Measurements from ENCODE around the gene FAM3B. TPM values are rescaled to one million over a fixed set of nuclear protein-coding genes. Genes with fewer than 3 reads are reported as not detected.
A peak's percentile ranks its signal among the peaks of the same experiment; 100 is the strongest.

The FAM3B gene
- total RNA-seq, 2 donors from 2014 or later, result 2.1 to 3.1 TPM

DNA sequence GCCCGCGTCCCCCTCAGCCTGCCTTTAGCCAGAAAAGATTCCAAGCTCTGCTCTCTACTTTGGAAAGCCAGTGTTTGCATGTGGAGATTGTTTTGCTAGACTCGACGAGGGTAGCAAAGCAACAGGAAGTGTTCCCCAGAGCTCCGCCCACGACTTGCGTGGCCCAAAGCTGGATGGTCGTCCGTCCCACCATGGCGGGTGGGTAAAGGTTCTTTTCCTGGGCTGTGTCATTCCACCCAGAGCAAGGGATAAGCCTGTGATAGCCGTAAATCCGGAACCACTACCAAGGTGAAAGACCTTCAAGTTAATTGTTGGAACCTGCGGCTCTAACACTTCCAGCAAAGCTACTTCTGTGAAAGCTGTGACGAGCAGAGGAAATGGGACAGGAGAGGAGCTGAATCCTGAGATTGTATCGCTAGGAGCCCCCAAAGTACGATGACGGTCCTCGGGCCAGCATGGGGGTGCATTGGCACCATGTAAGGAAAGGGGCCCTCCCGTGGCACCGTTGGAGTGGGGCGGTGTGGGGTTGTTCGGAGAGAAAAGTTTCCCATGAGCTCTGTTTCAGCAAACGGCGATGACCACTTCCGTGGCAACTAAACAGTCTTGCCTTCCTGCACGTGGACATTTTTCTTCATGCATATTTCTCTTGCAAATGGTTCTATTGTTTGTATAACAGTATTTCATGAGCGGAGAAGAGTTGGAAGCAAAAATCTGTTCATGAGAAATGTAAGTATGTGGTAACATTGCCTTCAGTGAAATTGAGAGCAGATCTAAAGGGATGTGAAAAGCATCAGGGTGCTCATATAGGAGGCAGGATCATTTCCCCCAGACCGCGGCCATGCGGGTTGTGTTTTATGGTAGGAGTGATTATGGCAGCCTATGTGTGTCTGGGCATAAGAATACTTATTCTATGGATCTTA, 53.6 kb downstream of the FAM3B start:
- no peak overlapping the region for H3K4me3 ChIP-seq (ENCODE audit: low read length)
- Mint-ChIP-seq H3K4me1 (peaks cover 2% of the 10 kb centered on the region), H3K27ac (no peak overlapping the region), H3K4me3 (peak overlapping the region; percentile 50), H3K36me3 (ENCODE audit: low read depth) (no peaks in the 10 kb centered on the region), H3K9me3 (no peaks in the 10 kb centered on the region), H3K27me3 (ENCODE audit: insufficient read depth) (peaks cover 5% of the 10 kb centered on the region)
- no peak overlapping the region for H3K27ac ChIP-seq (ENCODE audit: low read depth, low read length)
- peaks cover under 1% of the 10 kb centered on the region for H3K4me1 ChIP-seq (ENCODE audit: control insufficient read depth, insufficient read depth, low read length)
- 82 to 89% methylated on average over 25 to 30 of the region's 30 CpGs for WGBS, 2 experiments (ENCODE audit: insufficient coverage in 1 of 2, insufficient read length in 1 of 2)
- no peaks in the 10 kb centered on the region for H3K27me3 ChIP-seq (ENCODE audit: control insufficient read depth, insufficient read depth, low read length, poor library complexity, severe bottlenecking)
- no peak overlapping the region for H3K9ac ChIP-seq (ENCODE audit: extremely low read depth, low read length, poor library complexity, severe bottlenecking)
- no peak for DNase-seq
- TF ChIP-seq, protein P1, sequence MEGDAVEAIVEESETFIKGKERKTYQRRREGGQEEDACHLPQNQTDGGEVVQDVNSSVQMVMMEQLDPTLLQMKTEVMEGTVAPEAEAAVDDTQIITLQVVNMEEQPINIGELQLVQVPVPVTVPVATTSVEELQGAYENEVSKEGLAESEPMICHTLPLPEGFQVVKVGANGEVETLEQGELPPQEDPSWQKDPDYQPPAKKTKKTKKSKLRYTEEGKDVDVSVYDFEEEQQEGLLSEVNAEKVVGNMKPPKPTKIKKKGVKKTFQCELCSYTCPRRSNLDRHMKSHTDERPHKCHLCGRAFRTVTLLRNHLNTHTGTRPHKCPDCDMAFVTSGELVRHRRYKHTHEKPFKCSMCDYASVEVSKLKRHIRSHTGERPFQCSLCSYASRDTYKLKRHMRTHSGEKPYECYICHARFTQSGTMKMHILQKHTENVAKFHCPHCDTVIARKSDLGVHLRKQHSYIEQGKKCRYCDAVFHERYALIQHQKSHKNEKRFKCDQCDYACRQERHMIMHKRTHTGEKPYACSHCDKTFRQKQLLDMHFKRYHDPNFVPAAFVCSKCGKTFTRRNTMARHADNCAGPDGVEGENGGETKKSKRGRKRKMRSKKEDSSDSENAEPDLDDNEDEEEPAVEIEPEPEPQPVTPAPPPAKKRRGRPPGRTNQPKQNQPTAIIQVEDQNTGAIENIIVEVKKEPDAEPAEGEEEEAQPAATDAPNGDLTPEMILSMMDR (conservative IDR thresholded peaks at IDR 0.05), result no peak
- no peaks in the 10 kb centered on the region for H3K36me3 ChIP-seq (ENCODE audit: control insufficient read depth, insufficient read depth, low read length)
- H3K9me3 ChIP-seq (ENCODE audit: control insufficient read depth, low read length), result no peaks in the 10 kb centered on the region

DNA sequence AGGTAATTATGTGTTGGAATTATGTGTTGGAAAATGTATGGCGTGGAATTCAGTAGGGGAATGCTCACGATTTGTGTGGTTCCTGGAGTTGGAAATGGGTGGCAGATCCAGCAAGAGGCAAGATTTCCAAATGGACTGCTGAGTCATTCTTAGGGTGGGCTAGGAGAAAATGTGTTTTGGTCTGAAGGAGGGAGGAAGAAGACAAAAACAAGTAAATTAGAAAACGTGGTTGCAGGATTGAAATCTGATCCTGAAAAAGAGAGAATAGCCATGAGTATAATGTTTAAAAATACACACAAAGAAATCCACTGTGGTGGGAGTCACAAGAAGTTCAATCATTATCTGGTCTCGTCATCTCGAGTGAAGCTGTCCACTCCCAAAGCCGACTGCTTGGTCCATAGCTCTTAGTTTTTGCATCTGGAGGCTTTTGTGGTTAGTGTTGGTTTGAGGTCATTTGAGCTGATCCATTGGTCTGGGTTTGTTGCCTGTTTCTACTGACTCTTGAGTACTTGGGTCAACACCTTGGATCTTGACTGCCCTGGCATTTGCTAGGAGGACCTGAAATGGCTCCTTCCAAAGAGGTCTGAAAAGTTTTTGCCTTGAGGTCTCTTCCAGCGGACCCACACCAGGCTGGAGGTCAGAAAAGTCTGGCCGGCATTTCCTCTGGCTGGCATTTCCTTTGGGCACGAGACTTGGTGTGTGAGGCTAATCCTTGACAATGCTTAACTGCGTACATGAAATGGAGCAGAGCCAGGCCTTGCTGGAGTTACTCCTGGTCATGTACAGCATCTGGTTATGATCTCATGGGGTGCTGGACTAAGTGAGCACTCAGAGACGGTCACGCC, 54.5 kb downstream of the FAM3B start:
- no peak overlapping the region for H3K27ac ChIP-seq (ENCODE audit: low read depth, low read length)
- peaks cover 2% of the 10 kb centered on the region for H3K4me1 Mint-ChIP-seq
- H3K27me3 Mint-ChIP-seq (ENCODE audit: insufficient read depth), result peaks cover 5% of the 10 kb centered on the region
- no peaks in the 10 kb centered on the region for H3K9me3 Mint-ChIP-seq
- TF ChIP-seq, protein P1 (conservative IDR thresholded peaks at IDR 0.05), result no peak
- H3K27ac Mint-ChIP-seq, result no peak overlapping the region
- peaks cover 7% of the 10 kb centered on the region for H3K4me1 ChIP-seq (ENCODE audit: control insufficient read depth, insufficient read depth, low read length)
- peak; percentile 20 for DNase-seq
- H3K4me3 ChIP-seq (ENCODE audit: low read length), result no peak overlapping the region
- no peaks in the 10 kb centered on the region for H3K27me3 ChIP-seq (ENCODE audit: control insufficient read depth, insufficient read depth, low read length, poor library complexity, severe bottlenecking)
- no peak overlapping the region for H3K4me3 Mint-ChIP-seq
- H3K36me3 Mint-ChIP-seq (ENCODE audit: low read depth), result no peaks in the 10 kb centered on the region
- no peaks in the 10 kb centered on the region for H3K9me3 ChIP-seq (ENCODE audit: control insufficient read depth, low read length)
- H3K9ac ChIP-seq (ENCODE audit: extremely low read depth, low read length, poor library complexity, severe bottlenecking), result no peak overlapping the region
- 80 to 87% methylated on average over 8 to 12 of the region's 12 CpGs for WGBS, 2 experiments (ENCODE audit: insufficient coverage in 1 of 2, insufficient read length in 1 of 2)
- no peaks in the 10 kb centered on the region for H3K36me3 ChIP-seq (ENCODE audit: control insufficient read depth, insufficient read depth, low read length)

DNA sequence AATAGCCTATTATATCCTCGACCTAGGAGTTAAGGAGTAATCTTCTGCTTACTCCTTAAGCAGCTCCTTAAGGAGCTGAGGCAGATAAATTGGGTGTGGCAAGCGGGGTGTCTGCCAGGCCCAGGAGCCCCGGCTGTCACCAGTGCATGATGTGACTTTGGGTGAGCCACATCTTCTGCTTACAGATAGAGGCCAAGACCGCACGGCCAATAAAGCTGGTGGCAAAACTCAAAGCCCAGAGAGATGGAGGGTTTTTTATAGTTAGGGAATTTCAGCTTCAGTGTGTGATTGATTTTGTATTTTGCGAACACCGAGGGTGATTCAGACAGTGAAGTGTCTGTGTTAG, 55.1 kb downstream of the FAM3B start:
- H3K36me3 ChIP-seq (ENCODE audit: control insufficient read depth, insufficient read depth, low read length), result no peaks in the 10 kb centered on the region
- peaks cover 7% of the 10 kb centered on the region for H3K4me1 ChIP-seq (ENCODE audit: control insufficient read depth, insufficient read depth, low read length)
- H3K27me3 Mint-ChIP-seq (ENCODE audit: insufficient read depth), result peaks cover 5% of the 10 kb centered on the region
- H3K4me3 ChIP-seq (ENCODE audit: low read length), result no peak overlapping the region
- no peak overlapping the region for H3K9ac ChIP-seq (ENCODE audit: extremely low read depth, low read length, poor library complexity, severe bottlenecking)
- H3K9me3 ChIP-seq (ENCODE audit: control insufficient read depth, low read length), result no peaks in the 10 kb centered on the region
- no peaks in the 10 kb centered on the region for H3K27me3 ChIP-seq (ENCODE audit: control insufficient read depth, insufficient read depth, low read length, poor library complexity, severe bottlenecking)
- no peak overlapping the region for H3K27ac Mint-ChIP-seq
- no peaks in the 10 kb centered on the region for H3K9me3 Mint-ChIP-seq
- H3K27ac ChIP-seq (ENCODE audit: low read depth, low read length), result no peak overlapping the region
- DNase-seq, result no peak
- peaks cover 2% of the 10 kb centered on the region for H3K4me1 Mint-ChIP-seq
- H3K4me3 Mint-ChIP-seq, result no peak overlapping the region
- 90 to 96% methylated on average over 5 to 7 of the region's 7 CpGs for WGBS, 2 experiments (ENCODE audit: insufficient coverage in 1 of 2, insufficient read length in 1 of 2)
- TF ChIP-seq, protein P1 (conservative IDR thresholded peaks at IDR 0.05), result no peak
- H3K36me3 Mint-ChIP-seq (ENCODE audit: low read depth), result no peaks in the 10 kb centered on the region
